IPS-15b (cell line): ENCODE results near the gene ZNF439.
"Not testable (repeated sequence)": the region's sequence is repeated elsewhere in the genome, so short reads cannot be mapped to it uniquely, and the experiment has no call there.

Experiments used
- H3K27me3 ChIP-seq: one replicate; pipeline ENCODE4 v1.6.1; 2013; ENCODE audit warnings: low read length; ENCODE audit not compliant: control insufficient read depth, insufficient read depth
- H3K36me3 ChIP-seq: one replicate; pipeline ENCODE4 v1.6.1; 2013; ENCODE audit warnings: low read length; ENCODE audit not compliant: control insufficient read depth, insufficient read depth
- H3K4me1 ChIP-seq: one replicate; pipeline ENCODE4 v1.6.1; 2013; ENCODE audit warnings: mild to moderate bottlenecking, low read length; ENCODE audit not compliant: control insufficient read depth, insufficient read depth
- H3K4me3 ChIP-seq: one replicate; pipeline ENCODE4 v1.5.1; 2013; ENCODE audit warnings: low read depth, low read length
- H3K9ac ChIP-seq: one replicate; pipeline ENCODE4 v1.6.1; 2013; ENCODE audit warnings: low read depth, mild to moderate bottlenecking, low read length
- H3K9me3 ChIP-seq: one replicate; pipeline ENCODE4 v1.6.1; 2013; ENCODE audit warnings: mild to moderate bottlenecking, low read length; ENCODE audit not compliant: control insufficient read depth, insufficient read depth

Gene ZNF439

DNA sequence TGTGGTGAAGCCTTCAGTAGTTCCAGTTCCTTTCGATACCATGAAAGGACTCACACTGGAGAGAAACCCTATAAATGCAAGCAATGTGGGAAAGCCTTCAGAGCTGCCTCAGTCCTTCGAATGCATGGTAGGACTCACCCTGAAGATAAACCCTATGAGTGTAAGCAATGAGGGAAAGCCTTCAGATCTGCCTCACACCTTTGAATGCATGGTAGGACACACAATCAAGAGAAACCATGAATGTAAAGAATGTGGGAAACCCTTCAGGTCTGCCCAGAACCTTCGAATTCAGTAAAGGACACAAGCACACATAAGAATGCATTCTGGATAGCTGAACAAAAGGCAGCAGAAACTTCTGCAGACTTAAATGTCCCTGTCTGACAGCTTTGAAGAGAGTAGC, 57.4 kb downstream of the ZNF439 start:
- peaks cover 25% of the 10 kb centered on the region for H3K9me3 ChIP-seq
- no peak overlapping the region for H3K9ac ChIP-seq
- no peaks in the 10 kb centered on the region for H3K27me3 ChIP-seq
- H3K36me3 ChIP-seq: peaks cover 5% of the 10 kb centered on the region
- peak overlapping the region; percentile 2 for H3K4me3 ChIP-seq
- H3K4me1 ChIP-seq: no peaks in the 10 kb centered on the region

DNA sequence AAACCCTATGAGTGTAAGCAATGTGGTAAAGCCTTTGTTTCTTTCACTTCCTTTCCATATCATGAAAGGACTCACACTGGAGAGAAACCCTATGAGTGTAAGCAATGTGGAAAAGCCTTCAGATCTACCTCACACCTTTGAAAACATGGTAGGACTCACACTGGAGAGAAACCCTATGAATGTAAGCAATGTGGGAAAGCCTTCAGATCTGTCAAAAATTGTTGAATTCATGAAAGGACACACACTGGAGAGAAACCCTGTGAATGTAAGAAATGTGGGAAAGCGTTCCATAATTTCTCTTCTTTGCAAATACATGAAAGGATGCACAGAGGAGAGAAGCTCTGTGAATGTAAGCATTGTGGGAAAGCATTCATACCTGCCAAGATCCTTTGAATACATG, 63.4 kb downstream of the ZNF439 start:
- H3K9me3 ChIP-seq, H3K36me3 ChIP-seq, H3K9ac ChIP-seq, H3K4me1 ChIP-seq, H3K27me3 ChIP-seq, H3K4me3 ChIP-seq: not testable (repeated sequence)

DNA sequence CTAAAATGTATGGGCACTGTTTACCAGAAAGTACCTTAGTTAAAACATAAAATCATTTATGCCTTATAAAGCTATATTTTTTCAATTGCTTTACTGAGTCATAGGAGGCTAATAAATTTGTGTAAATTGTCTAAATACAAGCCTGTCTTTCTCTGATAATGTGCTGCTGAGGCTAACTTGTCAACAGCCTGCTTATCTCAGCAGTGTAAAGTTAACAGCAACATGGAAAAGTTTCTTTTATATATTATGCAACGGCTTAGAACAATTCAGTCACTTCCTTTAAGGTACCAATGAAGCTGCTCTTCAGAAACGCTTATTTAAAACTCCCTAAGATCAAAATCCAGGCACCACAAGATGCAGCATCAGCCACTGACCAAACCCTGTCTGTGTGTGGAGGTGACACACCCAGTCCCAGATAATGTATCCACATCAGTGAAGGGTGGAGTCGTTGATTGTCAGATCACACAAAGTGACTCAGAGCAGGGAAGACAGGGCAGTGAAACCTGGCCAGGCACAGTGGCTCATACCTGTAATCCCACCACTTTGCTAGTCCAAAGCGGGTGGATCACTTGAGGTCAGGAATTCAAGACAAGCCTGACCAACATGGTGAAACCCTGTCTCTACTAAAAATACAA, 66.0 kb downstream of the ZNF439 start:
- H3K9me3 ChIP-seq, H3K4me3 ChIP-seq: not testable (repeated sequence)

More for the DNA sequence above, 66.0 kb downstream of the ZNF439 start:
- not testable (repeated sequence) for H3K4me1 ChIP-seq, H3K36me3 ChIP-seq, H3K9ac ChIP-seq, H3K27me3 ChIP-seq
